Neuronal stem cell (in vitro differentiated cells): ENCODE data around the gene PITX3.
A peak's percentile ranks its signal among the peaks of the same experiment; 100 is the strongest.

ENCODE experiments used
- DNase-seq: peaks from one replicate; pipeline ENCODE4 v3.0.0-alpha.2; 2013; ENCODE audit warnings: low spot score
- H2AFZ ChIP-seq: one replicate; pipeline ENCODE4 v1.6.1; 2013; ENCODE audit warnings: mild to moderate bottlenecking, low read length, inconsistent platforms
- H2AK5ac ChIP-seq: 2 replicates; pipeline ENCODE4 v1.6.1; 2013; ENCODE audit warnings: low read depth, mild to moderate bottlenecking, inconsistent platforms, low read length, moderate library complexity, mixed read lengths
- H2BK120ac ChIP-seq: 2 replicates; pipeline ENCODE4 v1.6.1; 2013; ENCODE audit warnings: low read depth, mild to moderate bottlenecking, inconsistent platforms, low read length, moderate library complexity, mixed read lengths
- H2BK12ac ChIP-seq: one replicate; pipeline ENCODE4 v1.6.1; 2013; ENCODE audit warnings: low read length, inconsistent platforms
- H2BK15ac ChIP-seq: 2 replicates; pipeline ENCODE4 v1.6.1; 2013; ENCODE audit warnings: mild to moderate bottlenecking, low read length, inconsistent platforms, mixed read lengths
- H2BK5ac ChIP-seq: one replicate; pipeline ENCODE4 v1.6.1; 2013; ENCODE audit warnings: inconsistent platforms, mild to moderate bottlenecking, low read length, moderate library complexity
- H3K14ac ChIP-seq: one replicate; pipeline ENCODE4 v1.6.1; 2013; ENCODE audit warnings: low read length, inconsistent platforms
- H3K18ac ChIP-seq: 2 replicates; pipeline ENCODE4 v1.6.1; 2013; ENCODE audit warnings: low read length, inconsistent platforms
- H3K23ac ChIP-seq: 2 replicates; pipeline ENCODE4 v1.6.1; 2013; ENCODE audit warnings: low read depth, mild to moderate bottlenecking, mixed read lengths, low read length, inconsistent platforms; ENCODE audit not compliant: poor library complexity
- H3K27ac ChIP-seq: replicated peaks from 3 replicates; pipeline ENCODE4 v1.5.1; 2013; ENCODE audit warnings: low read length, inconsistent platforms
- H3K27me3 ChIP-seq, 3 experiments: 2 replicates each; pipeline ENCODE4 v1.6.1; 2013; ENCODE audit warnings: low read length in 3 of 3, mild to moderate bottlenecking in 2 of 3, inconsistent platforms in 1 of 3, low read depth in 1 of 3, mixed read lengths in 1 of 3, moderate library complexity in 1 of 3; ENCODE audit not compliant: control insufficient read depth in 3 of 3, insufficient read depth in 3 of 3
- H3K36me3 ChIP-seq, 2 donors: replicated peaks in 1 of 2; 2 replicates each; pipeline ENCODE4 v1.6.1; 2013; ENCODE audit warnings: low read length in 2 of 2; ENCODE audit not compliant: control insufficient read depth in 2 of 2, insufficient read depth in 2 of 2
- H3K4ac ChIP-seq: 2 replicates; pipeline ENCODE4 v1.6.1; 2013; ENCODE audit warnings: inconsistent platforms, mild to moderate bottlenecking, low read length, moderate library complexity
- H3K4me1 ChIP-seq, 2 donors: 1 replicate in 1 of 2; 2 replicates in 1 of 2; pipeline ENCODE4 v1.6.1; 2013; ENCODE audit warnings: low read length in 2 of 2, low read depth in 1 of 2; ENCODE audit not compliant: control insufficient read depth in 2 of 2, insufficient read depth in 1 of 2
- H3K4me2 ChIP-seq: one replicate; pipeline ENCODE4 v1.6.1; 2013; ENCODE audit warnings: mild to moderate bottlenecking, low read length, inconsistent platforms; ENCODE audit not compliant: insufficient read depth, poor library complexity, severe bottlenecking
- H3K4me3 ChIP-seq, 2 donors: 2 replicates each; pipeline ENCODE4 v1.5.1; 2013; ENCODE audit warnings: low read length in 2 of 2, mild to moderate bottlenecking in 2 of 2, inconsistent platforms in 1 of 2, moderate library complexity in 1 of 2
- H3K79me1 ChIP-seq: one replicate; pipeline ENCODE4 v1.6.1; 2013; ENCODE audit warnings: low read depth, mild to moderate bottlenecking, inconsistent platforms, low read length, moderate library complexity
- H3K9ac ChIP-seq: one replicate; pipeline ENCODE4 v1.6.1; 2013; ENCODE audit warnings: mild to moderate bottlenecking, low read depth, low read length, inconsistent platforms; ENCODE audit not compliant: poor library complexity
- H3K9me3 ChIP-seq, 2 donors: replicated peaks in 1 of 2; 2 replicates each; pipeline versions ENCODE3 to v1.6.1; 2013; ENCODE audit warnings: low read length in 2 of 2, mild to moderate bottlenecking in 2 of 2, inconsistent platforms in 1 of 2, low read depth in 1 of 2, mixed read lengths in 1 of 2, moderate library complexity in 1 of 2; ENCODE audit not compliant: control insufficient read depth in 2 of 2, insufficient read depth in 1 of 2
- H4K8ac ChIP-seq: one replicate; pipeline ENCODE4 v1.6.1; 2013; ENCODE audit warnings: low read depth, mild to moderate bottlenecking, inconsistent platforms, low read length, moderate library complexity
- H4K91ac ChIP-seq: one replicate; pipeline ENCODE4 v1.6.1; 2013; ENCODE audit warnings: low read length, low read depth, mild to moderate bottlenecking, inconsistent platforms; ENCODE audit not compliant: poor library complexity
- WGBS, 2 donors: extraction: QIAGEN DNeasy Blood & Tissue Kit; methylation state at CpG; one replicate each; pipeline ENCODE4 v1.1.7; 2013; ENCODE audit warnings: missing lambda C conversion rate in 2 of 2, mixed read lengths in 1 of 2; ENCODE audit not compliant: insufficient read length in 2 of 2, insufficient replicate concordance in 1 of 2; ENCODE audit errors: extremely low coverage in 2 of 2; 5-methylcytosine and 5-hydroxymethylcytosine counted together

The PITX3 gene

DNA sequence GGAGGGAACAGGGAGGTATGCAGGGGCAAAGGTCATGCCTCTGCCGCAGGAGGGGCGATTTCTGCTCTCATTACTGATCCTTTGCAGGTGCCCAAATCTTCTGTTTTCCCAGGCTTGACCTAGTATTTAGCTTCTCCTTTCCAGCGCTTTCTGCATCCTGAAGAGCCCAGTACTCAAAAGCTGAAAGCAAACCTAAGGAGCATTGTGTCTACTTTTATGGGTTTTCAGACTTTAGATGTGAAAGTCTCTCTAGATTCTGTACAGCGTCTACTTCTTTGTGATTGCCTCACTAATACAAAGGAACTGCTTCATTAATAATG is 4.6 kb upstream of the PITX3 start:
- DNase-seq: no peak
- H3K14ac ChIP-seq: no peak overlapping the region
- no peak overlapping the region for H2BK15ac ChIP-seq
- H3K4me2 ChIP-seq: peak overlapping the region; percentile 79
- WGBS, 2 donors: no CpG with 5 or more reads among the region's 4 CpGs
- peak overlapping the region; percentile 80 to 90 for H3K4me3 ChIP-seq
- H3K4ac ChIP-seq: no peak overlapping the region
- no peak overlapping the region for H4K8ac ChIP-seq
- H3K9me3 ChIP-seq: no peaks in the 10 kb centered on the region
- H3K4me1 ChIP-seq: peaks cover 18 to 24% of the 10 kb centered on the region in 2 donors
- H3K79me1 ChIP-seq: peaks cover 7% of the 10 kb centered on the region
- peak overlapping the region; percentile 69 for H3K27ac ChIP-seq
- no peak overlapping the region for H2AK5ac ChIP-seq
- H2BK120ac ChIP-seq: no peak overlapping the region
- H4K91ac ChIP-seq: no peak overlapping the region
- H2BK5ac ChIP-seq: no peak overlapping the region
- H3K36me3 ChIP-seq: peaks cover 0 to 12% of the 10 kb centered on the region in 2 donors
- H3K27me3 ChIP-seq: peaks cover 1 to 14% (median 13%) of the 10 kb centered on the region in 3 experiments
- no peak overlapping the region for H3K23ac ChIP-seq
- H2BK12ac ChIP-seq: no peak overlapping the region
- H3K9ac ChIP-seq: no peak overlapping the region
- H2AFZ ChIP-seq: peak overlapping the region; percentile 92
- no peak overlapping the region for H3K18ac ChIP-seq

DNA sequence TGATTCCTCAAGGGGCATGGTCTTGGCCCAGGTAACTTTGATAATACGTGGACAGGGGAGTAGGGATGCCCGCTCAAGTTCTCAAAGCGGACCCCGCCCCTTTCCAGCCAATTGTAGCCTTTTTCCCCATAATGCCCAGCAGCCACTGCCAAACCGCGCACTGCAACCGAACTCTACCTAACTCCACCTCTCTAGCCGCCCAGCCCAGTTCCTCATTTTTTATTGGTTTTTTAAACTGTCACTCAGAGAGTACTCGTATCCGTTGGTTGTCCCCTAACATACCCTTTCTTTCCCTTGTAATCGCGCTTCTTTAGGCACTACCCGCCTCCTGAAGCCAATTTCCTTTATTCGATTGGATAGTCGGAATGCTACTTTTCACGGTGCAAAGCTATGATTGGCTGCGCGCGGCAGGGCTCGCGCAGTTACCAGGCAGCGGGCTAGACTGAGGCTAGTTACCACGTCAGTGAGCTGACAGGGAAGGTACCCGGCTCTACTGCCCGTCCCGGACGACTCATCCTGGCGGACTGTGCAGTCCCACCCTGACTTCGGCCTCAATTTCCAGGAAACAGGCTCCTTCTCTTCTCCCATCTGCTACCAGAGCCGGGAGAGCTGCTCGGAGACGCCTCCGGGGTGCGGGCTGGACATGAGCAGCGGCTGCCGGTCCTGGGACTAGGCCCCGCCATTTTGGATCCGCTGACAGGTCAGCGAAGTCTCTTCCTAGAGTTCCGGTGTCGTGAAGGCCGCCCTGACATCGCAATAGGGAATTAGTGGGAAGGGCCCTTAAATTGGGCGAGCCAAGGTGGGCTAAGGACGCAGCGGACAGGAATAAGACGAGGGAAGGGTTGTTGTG is 4.0 kb upstream of the PITX3 start, which contains the start of gene GBF1:
GBF1 (plus strand) TSS at position 451 of the 850 bp plus-strand sequence. CDS start 13,407 bp downstream, outside the sequence.
- no peak within 1 kb of the TSS for H3K9ac ChIP-seq
- no peak within 1 kb of the TSS for H4K8ac ChIP-seq
- peak within 1 kb of the TSS; percentile 79 for H3K4me2 ChIP-seq
- H2BK120ac ChIP-seq: no peak within 1 kb of the TSS
- peak within 1 kb of the TSS; percentile 86 for H3K18ac ChIP-seq
- peaks cover 7% of the 10 kb centered on the region for H3K79me1 ChIP-seq
- H2BK15ac ChIP-seq: no peak within 1 kb of the TSS
- peaks cover 0 to 12% of the 10 kb centered on the region in 2 donors for H3K36me3 ChIP-seq
- WGBS, 2 donors: no CpG with 5 or more reads among the region's 47 CpGs
- no peak within 1 kb of the TSS for H2BK5ac ChIP-seq
- peak within 1 kb of the TSS; percentile 69 for H3K27ac ChIP-seq
- H2AK5ac ChIP-seq: peak within 1 kb of the TSS; percentile 6
- H2BK12ac ChIP-seq: no peak within 1 kb of the TSS
- peak; percentile 99 for DNase-seq
- H3K4me3 ChIP-seq: peak within 1 kb of the TSS; percentile 80 to 90
- no peak within 1 kb of the TSS for H3K23ac ChIP-seq
- peaks cover 19 to 30% of the 10 kb centered on the region in 2 donors for H3K4me1 ChIP-seq
- H3K9me3 ChIP-seq: no peaks in the 10 kb centered on the region
- no peak within 1 kb of the TSS for H3K4ac ChIP-seq
- peaks cover 7 to 20% (median 19%) of the 10 kb centered on the region in 3 experiments for H3K27me3 ChIP-seq
- peak within 1 kb of the TSS; percentile 92 for H2AFZ ChIP-seq
- no peak within 1 kb of the TSS for H4K91ac ChIP-seq
- no peak within 1 kb of the TSS for H3K14ac ChIP-seq

DNA sequence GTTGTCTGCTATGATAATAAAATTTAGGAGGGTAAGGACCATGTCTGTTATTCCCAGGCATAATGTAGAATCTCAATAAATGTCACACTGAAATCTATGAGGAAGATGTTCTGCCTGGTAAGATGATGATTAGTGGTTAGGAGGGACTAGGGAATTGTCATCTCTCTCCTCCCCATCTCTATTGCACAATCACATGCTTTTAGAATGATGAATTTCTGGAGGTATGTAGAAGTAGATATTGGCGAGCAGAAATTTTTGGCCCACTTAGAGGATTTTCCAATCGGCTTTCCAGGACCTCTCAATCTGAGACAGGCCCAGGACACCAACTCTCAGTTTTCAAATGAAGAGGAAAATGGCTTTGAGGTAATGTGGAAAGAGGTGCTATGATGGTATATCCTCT is 2.0 kb upstream of the PITX3 start:
- DNase-seq: no peak
- Histone ChIP-seq H3K9ac (no peak overlapping the region), H4K91ac (no peak overlapping the region), H4K8ac (no peak overlapping the region), H3K4ac (no peak overlapping the region), H2BK12ac (no peak overlapping the region), H3K4me3 (no peak overlapping the region), H3K36me3 (peaks cover 0 to 4% of the 10 kb centered on the region in 2 donors), H3K14ac (no peak overlapping the region), H3K4me1 (peaks cover 19 to 32% of the 10 kb centered on the region in 2 donors), H3K27ac (no peak overlapping the region), H3K9me3 (peaks cover 0 to 2% of the 10 kb centered on the region in 2 donors), H2BK120ac (no peak overlapping the region), H3K4me2 (no peak overlapping the region), H2BK5ac (no peak overlapping the region), H3K18ac (no peak overlapping the region), H2BK15ac (no peak overlapping the region), H2AFZ (no peak overlapping the region), H3K23ac (no peak overlapping the region), H2AK5ac (no peak overlapping the region), H3K27me3 (peaks cover 10 to 40% (median 39%) of the 10 kb centered on the region in 3 experiments), H3K79me1 (peaks cover 2% of the 10 kb centered on the region)
- WGBS, 2 donors: no CpG with 5 or more reads among the region's 2 CpGs

DNA sequence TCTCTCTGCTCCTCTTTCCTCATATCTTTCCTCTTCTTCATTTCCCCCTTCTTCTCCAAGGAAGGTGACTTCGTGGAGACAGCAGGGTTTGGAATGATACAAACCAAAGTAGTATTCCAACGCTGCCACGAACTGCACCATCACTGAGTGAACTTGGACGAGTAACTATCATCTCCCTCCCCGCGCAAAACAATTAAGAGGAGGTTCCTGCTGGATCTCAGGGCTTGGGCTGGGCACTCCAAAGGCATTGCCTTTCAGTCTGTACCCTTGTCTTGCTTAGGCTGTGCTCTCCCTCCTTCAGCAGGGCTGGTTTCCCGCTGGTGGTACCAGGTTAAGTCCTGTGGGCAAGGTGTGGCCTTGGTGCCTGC is 790 bp upstream of the PITX3 start:
- Histone ChIP-seq H3K27me3 (peaks cover 10 to 50% (median 48%) of the 10 kb centered on the region in 3 experiments), H2BK12ac (no peak overlapping the region), H3K27ac (no peak overlapping the region), H3K9ac (no peak overlapping the region), H2AK5ac (no peak overlapping the region), H3K4me2 (peak overlapping the region; percentile 90), H3K14ac (no peak overlapping the region), H2BK120ac (no peak overlapping the region), H3K9me3 (peaks cover 0 to 2% of the 10 kb centered on the region in 2 donors), H3K36me3 (no peaks in the 10 kb centered on the region), H2BK5ac (no peak overlapping the region), H2BK15ac (no peak overlapping the region), H3K4me3 (peak overlapping the region in 1 of 2 donors; percentile 54), H2AFZ (peak overlapping the region; percentile 88), H4K91ac (no peak overlapping the region), H3K18ac (no peak overlapping the region), H3K23ac (no peak overlapping the region), H3K79me1 (peaks cover 2% of the 10 kb centered on the region), H4K8ac (no peak overlapping the region), H3K4ac (no peak overlapping the region), H3K4me1 (peaks cover 19 to 31% of the 10 kb centered on the region in 2 donors)
- no peak for DNase-seq
- WGBS, 2 donors: no CpG with 5 or more reads among the region's 7 CpGs
